ENCODE measurements around the gene STK32C.

Gene STK32C

GRCh38 chr10:132169031-132169765 lies 138.6 kb downstream of the STK32C start:
- no peaks in the 10 kb centered on the region for H3K79me1 ChIP-seq (ENCODE audit: low read length)
- no CpG with 5 or more reads among the region's 42 CpGs for WGBS (ENCODE audit: extremely low coverage, insufficient coverage, insufficient read length)
- no peaks in the 10 kb centered on the region for H3K27me3 ChIP-seq (ENCODE audit: insufficient read depth, low read length)

GRCh38 chr10:132168571-132169030 lies 139.1 kb downstream of the STK32C start:
- H3K4ac ChIP-seq (ENCODE audit: low read depth, low read length) = no peak overlapping the region
- no peak overlapping the region for H3K14ac ChIP-seq (ENCODE audit: low read length)
- no peak overlapping the region for H2BK5ac ChIP-seq (ENCODE audit: low read depth, low read length, poor library complexity)
- H3K18ac ChIP-seq (ENCODE audit: low read length) = no peak overlapping the region
- H4K8ac ChIP-seq (ENCODE audit: low read depth, low read length) = no peak overlapping the region
- no peaks in the 10 kb centered on the region for H3K27me3 ChIP-seq (ENCODE audit: insufficient read depth, low read length)
- no peak overlapping the region for H2BK120ac ChIP-seq (ENCODE audit: insufficient read depth, low read length, poor library complexity)
- H3K79me2 ChIP-seq (ENCODE audit: control insufficient read depth, insufficient read depth, low read length, poor library complexity) = no peaks in the 10 kb centered on the region
- H3K79me1 ChIP-seq (ENCODE audit: low read length) = no peaks in the 10 kb centered on the region
- H2AFZ ChIP-seq (ENCODE audit: insufficient read depth, low read length, poor library complexity) = no peak overlapping the region
- peaks cover 3% of the 10 kb centered on the region for H3K9me3 ChIP-seq (ENCODE audit: insufficient read depth, low read depth, low read length)
- no CpG with 5 or more reads among the region's 28 CpGs for WGBS (ENCODE audit: extremely low coverage, insufficient coverage, insufficient read length)
- H2BK12ac ChIP-seq (ENCODE audit: low read length) = no peak overlapping the region
- DNase-seq = no peak
- H3K4me2 ChIP-seq (ENCODE audit: low read length) = no peak overlapping the region
- no peak overlapping the region for H4K91ac ChIP-seq (ENCODE audit: low read depth, low read length)
- no peak overlapping the region for H3K4me3 ChIP-seq (ENCODE audit: low read depth, low read length)
- H4K12ac ChIP-seq (ENCODE audit: low read depth, low read length) = no peak overlapping the region
- H3K27ac ChIP-seq (ENCODE audit: low read depth, low read length) = no peak overlapping the region
- no peaks in the 10 kb centered on the region for H3K4me1 ChIP-seq (ENCODE audit: control insufficient read depth in 1 of 2, insufficient read depth in 2 of 2, low read length in 2 of 2)
- H3K23ac ChIP-seq (ENCODE audit: low read length) = no peak overlapping the region
- no peak overlapping the region for H3K9ac ChIP-seq (ENCODE audit: low read length)
- H3K36me3 ChIP-seq (ENCODE audit: control insufficient read depth in 1 of 2, insufficient read depth in 2 of 2, low read length in 2 of 2) = no peaks in the 10 kb centered on the region
- H2AK5ac ChIP-seq (ENCODE audit: low read length) = no peak overlapping the region

More at GRCh38 chr10:132169031-132169765, 138.6 kb downstream of the STK32C start:
- Histone ChIP-seq H3K23ac (ENCODE audit: low read length) (no peak overlapping the region), H3K36me3 (ENCODE audit: control insufficient read depth in 1 of 2, insufficient read depth in 2 of 2, low read length in 2 of 2) (no peaks in the 10 kb centered on the region), H2BK120ac (ENCODE audit: insufficient read depth, low read length, poor library complexity) (no peak overlapping the region), H2BK12ac (ENCODE audit: low read length) (no peak overlapping the region), H3K4me3 (ENCODE audit: low read depth, low read length) (no peak overlapping the region), H3K9ac (ENCODE audit: low read length) (no peak overlapping the region), H3K4me2 (ENCODE audit: low read length) (no peak overlapping the region), H3K14ac (ENCODE audit: low read length) (no peak overlapping the region), H2BK5ac (ENCODE audit: low read depth, low read length, poor library complexity) (no peak overlapping the region), H3K79me2 (ENCODE audit: control insufficient read depth, insufficient read depth, low read length, poor library complexity) (no peaks in the 10 kb centered on the region), H4K8ac (ENCODE audit: low read depth, low read length) (no peak overlapping the region), H3K4ac (ENCODE audit: low read depth, low read length) (no peak overlapping the region), H3K18ac (ENCODE audit: low read length) (no peak overlapping the region), H4K12ac (ENCODE audit: low read depth, low read length) (no peak overlapping the region), H4K91ac (ENCODE audit: low read depth, low read length) (no peak overlapping the region), H2AFZ (ENCODE audit: insufficient read depth, low read length, poor library complexity) (no peak overlapping the region), H2AK5ac (ENCODE audit: low read length) (no peak overlapping the region), H3K9me3 (ENCODE audit: insufficient read depth, low read depth, low read length) (peaks cover 7% of the 10 kb centered on the region), H3K27ac (ENCODE audit: low read depth, low read length) (no peak overlapping the region), H3K4me1 (ENCODE audit: control insufficient read depth in 1 of 2, insufficient read depth in 2 of 2, low read length in 2 of 2) (no peaks in the 10 kb centered on the region)
- no peak for DNase-seq

- H3K27ac ChIP-seq (ENCODE audit: low read depth, low read length) = no peak overlapping the region
- H4K12ac ChIP-seq (ENCODE audit: low read depth, low read length) = no peak overlapping the region
- H3K9me3 ChIP-seq (ENCODE audit: insufficient read depth, low read depth, low read length) = peaks cover 2% of the 10 kb centered on the region
- H3K4ac ChIP-seq (ENCODE audit: low read depth, low read length) = no peak overlapping the region
- H2AFZ ChIP-seq (ENCODE audit: insufficient read depth, low read length, poor library complexity) = no peak overlapping the region
- no peak overlapping the region for H3K23ac ChIP-seq (ENCODE audit: low read length)
- no peak overlapping the region for H3K9ac ChIP-seq (ENCODE audit: low read length)
- no peaks in the 10 kb centered on the region for H3K27me3 ChIP-seq (ENCODE audit: insufficient read depth, low read length)
- no peak for DNase-seq
- H3K18ac ChIP-seq (ENCODE audit: low read length) = no peak overlapping the region
- no peak overlapping the region for H3K4me2 ChIP-seq (ENCODE audit: low read length)
- no peak overlapping the region for H2BK120ac ChIP-seq (ENCODE audit: insufficient read depth, low read length, poor library complexity)
- H2BK12ac ChIP-seq (ENCODE audit: low read length) = no peak overlapping the region
- no peak overlapping the region for H3K14ac ChIP-seq (ENCODE audit: low read length)
- H4K8ac ChIP-seq (ENCODE audit: low read depth, low read length) = no peak overlapping the region
- no peaks in the 10 kb centered on the region for H3K79me1 ChIP-seq (ENCODE audit: low read length)
- H3K79me2 ChIP-seq (ENCODE audit: control insufficient read depth, insufficient read depth, low read length, poor library complexity) = no peaks in the 10 kb centered on the region
- no peak overlapping the region for H2BK5ac ChIP-seq (ENCODE audit: low read depth, low read length, poor library complexity)
- no peak overlapping the region for H2AK5ac ChIP-seq (ENCODE audit: low read length)
- WGBS (ENCODE audit: extremely low coverage, insufficient coverage, insufficient read length) = no CpG with 5 or more reads among the region's 17 CpGs
- H3K4me1 ChIP-seq (ENCODE audit: control insufficient read depth in 1 of 2, insufficient read depth in 2 of 2, low read length in 2 of 2) = no peaks in the 10 kb centered on the region
- no peak overlapping the region for H3K4me3 ChIP-seq (ENCODE audit: low read depth, low read length)
- H3K36me3 ChIP-seq (ENCODE audit: control insufficient read depth in 1 of 2, insufficient read depth in 2 of 2, low read length in 2 of 2) = no peaks in the 10 kb centered on the region
- H4K91ac ChIP-seq (ENCODE audit: low read depth, low read length) = no peak overlapping the region
These were observed 139.8 kb downstream of the STK32C start for GRCh38 chr10:132167976-132168375.

DNA sequence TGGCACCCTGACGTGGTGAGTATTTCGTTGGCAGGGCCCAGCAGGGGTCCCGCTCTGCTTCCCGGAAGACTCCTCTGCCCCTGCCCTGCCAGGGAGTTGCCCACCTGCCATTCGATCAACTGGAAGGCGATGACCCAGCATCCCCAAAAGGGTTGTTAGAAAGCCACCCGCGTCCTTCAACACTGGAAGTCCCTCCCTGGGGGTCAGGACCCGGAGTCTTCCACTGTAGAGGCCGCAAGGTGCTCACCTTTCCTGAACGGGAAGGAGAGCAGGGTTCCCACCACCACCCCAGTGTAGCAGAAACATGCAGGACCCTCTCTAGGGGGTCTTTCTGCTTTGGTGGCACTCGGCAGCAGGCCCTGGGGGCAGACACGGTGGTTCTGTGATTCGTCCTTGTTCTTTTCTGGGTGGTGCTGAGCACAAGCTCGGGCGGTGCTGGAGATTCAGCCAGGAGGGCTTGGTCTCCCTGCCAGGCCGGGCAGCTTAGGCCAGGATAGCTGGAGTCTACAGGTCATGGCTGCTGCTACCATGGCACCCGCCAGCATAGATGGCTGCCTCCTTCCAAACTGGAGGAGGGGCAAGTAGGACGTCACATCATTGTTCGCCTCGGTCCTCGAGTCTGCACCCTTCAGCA lies 140.6 kb downstream of the STK32C start:
- no peak for DNase-seq
- no peak overlapping the region for H3K27ac ChIP-seq (ENCODE audit: low read depth, low read length)
- no peak overlapping the region for H3K4me3 ChIP-seq (ENCODE audit: low read depth, low read length)
- H3K79me1 ChIP-seq (ENCODE audit: low read length) = no peaks in the 10 kb centered on the region
- no peak overlapping the region for H4K8ac ChIP-seq (ENCODE audit: low read depth, low read length)
- H3K14ac ChIP-seq (ENCODE audit: low read length) = no peak overlapping the region
- no peak overlapping the region for H2AK5ac ChIP-seq (ENCODE audit: low read length)
- H3K4ac ChIP-seq (ENCODE audit: low read depth, low read length) = no peak overlapping the region
- peaks cover 3% of the 10 kb centered on the region for H3K9me3 ChIP-seq (ENCODE audit: insufficient read depth, low read depth, low read length)
- no peak overlapping the region for H3K23ac ChIP-seq (ENCODE audit: low read length)
- no peak overlapping the region for H3K18ac ChIP-seq (ENCODE audit: low read length)
- no peak overlapping the region for H3K9ac ChIP-seq (ENCODE audit: low read length)
- H4K91ac ChIP-seq (ENCODE audit: low read depth, low read length) = no peak overlapping the region
- no peaks in the 10 kb centered on the region for H3K36me3 ChIP-seq (ENCODE audit: control insufficient read depth in 1 of 2, insufficient read depth in 2 of 2, low read length in 2 of 2)
- WGBS (ENCODE audit: extremely low coverage, insufficient coverage, insufficient read length) = no CpG with 5 or more reads among the region's 22 CpGs
- no peak overlapping the region for H4K12ac ChIP-seq (ENCODE audit: low read depth, low read length)
- no peak overlapping the region for H2BK5ac ChIP-seq (ENCODE audit: low read depth, low read length, poor library complexity)
- no peak overlapping the region for H2BK120ac ChIP-seq (ENCODE audit: insufficient read depth, low read length, poor library complexity)
- no peaks in the 10 kb centered on the region for H3K79me2 ChIP-seq (ENCODE audit: control insufficient read depth, insufficient read depth, low read length, poor library complexity)
- no peaks in the 10 kb centered on the region for H3K27me3 ChIP-seq (ENCODE audit: insufficient read depth, low read length)
- no peak overlapping the region for H3K4me2 ChIP-seq (ENCODE audit: low read length)
- no peaks in the 10 kb centered on the region for H3K4me1 ChIP-seq (ENCODE audit: control insufficient read depth in 1 of 2, insufficient read depth in 2 of 2, low read length in 2 of 2)
- no peak overlapping the region for H2AFZ ChIP-seq (ENCODE audit: insufficient read depth, low read length, poor library complexity)
- no peak overlapping the region for H2BK12ac ChIP-seq (ENCODE audit: low read length)

Measured in trophoblast cell (in vitro differentiated cells and primary cell).